ENCODE results near the gene TRIM41.

Gene TRIM41

GRCh38 chr5:181220178-181220515 lies 2.9 kb upstream of the TRIM41 start:
- no peak for DNase-seq (ENCODE audit: low read depth)
- TF ChIP-seq MAX (IDR thresholded peaks at IDR 0.05; ENCODE audit: low read depth, low read length) (no peak), CTCF (IDR thresholded peaks at IDR 0.05; ENCODE audit: low read depth, low read length) (no peak), POLR2A (IDR thresholded peaks at IDR 0.05; ENCODE audit: extremely low read depth, insufficient read length) (no peak), MYC (IDR thresholded peaks at IDR 0.05; ENCODE audit: low read depth, low read length) (no peak)
- H3K4me3 ChIP-seq (ENCODE audit: low read depth, low read length): no peak overlapping the region

GRCh38 chr5:181221105-181221791 lies 1.8 kb upstream of the TRIM41 start:
- TF ChIP-seq CTCF (IDR thresholded peaks at IDR 0.05; ENCODE audit: low read depth, low read length) (no peak), MYC (IDR thresholded peaks at IDR 0.05; ENCODE audit: low read depth, low read length) (no peak), POLR2A (IDR thresholded peaks at IDR 0.05; ENCODE audit: extremely low read depth, insufficient read length) (no peak), MAX (IDR thresholded peaks at IDR 0.05; ENCODE audit: low read depth, low read length) (no peak)
- DNase-seq (ENCODE audit: low read depth): peak; percentile 84

GRCh38 chr5:181221792-181222629 lies 1.1 kb upstream of the TRIM41 start:
- H3K4me3 ChIP-seq (ENCODE audit: low read depth, low read length): peak overlapping the region; percentile 70
- TF ChIP-seq POLR2A (IDR thresholded peaks at IDR 0.05; ENCODE audit: extremely low read depth, insufficient read length) (peak; percentile 26), MYC (IDR thresholded peaks at IDR 0.05; ENCODE audit: low read depth, low read length) (peak; percentile 71; the same call in 1 of the 2 replicates), CTCF (IDR thresholded peaks at IDR 0.05; ENCODE audit: low read depth, low read length) (no peak), MAX (IDR thresholded peaks at IDR 0.05; ENCODE audit: low read depth, low read length) (peak; percentile 50)
- DNase-seq (ENCODE audit: low read depth): peak; percentile 96

More at GRCh38 chr5:181221105-181221791, 1.8 kb upstream of the TRIM41 start:
- peak overlapping the region; percentile 70 for H3K4me3 ChIP-seq (ENCODE audit: low read depth, low read length)

GRCh38 chr5:181222630-181223057 lies 437 bp upstream of the TRIM41 start:
- DNase-seq (ENCODE audit: low read depth): no peak
- TF ChIP-seq CTCF (IDR thresholded peaks at IDR 0.05; ENCODE audit: low read depth, low read length) (no peak), POLR2A (IDR thresholded peaks at IDR 0.05; ENCODE audit: extremely low read depth, insufficient read length) (no peak), MYC (IDR thresholded peaks at IDR 0.05; ENCODE audit: low read depth, low read length) (no peak), MAX (IDR thresholded peaks at IDR 0.05; ENCODE audit: low read depth, low read length) (no peak)
- peak overlapping the region; percentile 70 for H3K4me3 ChIP-seq (ENCODE audit: low read depth, low read length)

GRCh38 chr5:181223729-181224389 lies 778 bp downstream of the TRIM41 start:
- H3K4me3 ChIP-seq (ENCODE audit: low read depth, low read length): peak overlapping the region; percentile 70
- DNase-seq (ENCODE audit: low read depth): peak; percentile 69
- TF ChIP-seq MAX (IDR thresholded peaks at IDR 0.05; ENCODE audit: low read depth, low read length) (no peak), POLR2A (IDR thresholded peaks at IDR 0.05; ENCODE audit: extremely low read depth, insufficient read length) (no peak), MYC (IDR thresholded peaks at IDR 0.05; ENCODE audit: low read depth, low read length) (no peak), CTCF (IDR thresholded peaks at IDR 0.05; ENCODE audit: low read depth, low read length) (no peak)

Measured in NB4 (cell line).